K562 (cell line): Measurements from ENCODE around the gene MAPKAPK2. TPM values are rescaled to one million over a fixed set of nuclear protein-coding genes. Genes with fewer than 3 reads are reported as not detected.

Source experiments
- ATAC-seq: fragments of 200-7000 bp; cut with Tn5 transposase; 3 replicates; pipeline ENCODE4 v1.9.1; 2020; ENCODE audit warnings: moderate library complexity
- BruUV-seq: library from RNA; stranded (reverse); fragments of 400-500 nt; replicated peaks from 2 replicates; lab custom pipeline; 2021; lab: Mats Ljungman, UMichigan
- CTCF ChIA-PET: fragments of 300-600 bp; formaldehyde crosslinking; extraction: SDS; loops from one replicate; lab custom pipeline; 2021; ENCODE audit warnings: low intra/inter-chr PET ratio; lab: Yijun Ruan, JAX
- POLR2A ChIA-PET: fragments of 300-600, 350-650 bp; sonication (Branson Sonifier 250); formaldehyde crosslinking; extraction: SDS; loops from one replicate; lab custom pipeline; 2021; ENCODE audit warnings: antibody characterized with exemption, inconsistent platforms; lab: Yijun Ruan, JAX
- DNase-seq, 4 experiments: peaks; one replicate each; pipeline versions ENCODE4 v3.0.0 to v3.0.0-alpha.2; 2011 to 2018; ENCODE audit warnings: low spot score in 3 of 4, mixed read lengths in 3 of 4; ENCODE audit errors: extremely low read depth in 1 of 4
- FAIRE-seq: peaks from 2 replicates; lab custom pipeline; 2011; peaks lifted over from hg19 to GRCh38; lab: Jason Lieb, UNC
- H2AFZ ChIP-seq: 2 replicates; pipeline ENCODE4 v1.6.0; 2011; ENCODE audit warnings: low read depth, low read length, control low read depth, inconsistent platforms
- H3K27ac ChIP-seq: fragments of 200-600 bp; 3 replicates; pipeline ENCODE4 v1.8.0; 2011; ENCODE audit warnings: low read depth, mild to moderate bottlenecking, control low read depth, inconsistent platforms, low read length, moderate library complexity, mixed read lengths; ENCODE audit errors: extremely low read depth
- H3K27me3 ChIP-seq, 2 experiments: fragments of 300-600 bp in 1 of 2; 2 replicates in 1 of 2; 3 replicates in 1 of 2; pipeline versions ENCODE4 v1.6.0 to v1.8.0; 2011; ENCODE audit warnings: inconsistent platforms in 2 of 2, low read length in 2 of 2, mild to moderate bottlenecking in 1 of 2, mixed read lengths in 1 of 2, moderate library complexity in 1 of 2; ENCODE audit not compliant: control insufficient read depth in 2 of 2, insufficient read depth in 2 of 2
- H3K36me3 ChIP-seq: fragments of 300-600 bp; 3 replicates; pipeline ENCODE4 v1.8.0; 2011; ENCODE audit warnings: mild to moderate bottlenecking, low read length, inconsistent platforms; ENCODE audit not compliant: control insufficient read depth, insufficient read depth
- H3K4me1 ChIP-seq, 2 experiments: fragments of 200-600 bp in 1 of 2; replicated peaks in 1 of 2; 2 replicates in 1 of 2; 3 replicates in 1 of 2; pipeline versions ENCODE4 v1.5.1 to v1.8.0; 2011; ENCODE audit warnings: inconsistent platforms in 2 of 2, low read length in 2 of 2, mild to moderate bottlenecking in 1 of 2, mixed read lengths in 1 of 2, moderate library complexity in 1 of 2; ENCODE audit not compliant: control insufficient read depth in 2 of 2, insufficient read depth in 2 of 2
- H3K4me2 ChIP-seq: 2 replicates; pipeline ENCODE4 v1.6.1; 2011; ENCODE audit warnings: low read length, control low read depth, inconsistent platforms, mixed read lengths; ENCODE audit not compliant: insufficient read depth
- H3K4me3 ChIP-seq: fragments of 200-600 bp; sonication (generic), shearing (Covaris generic); 2 replicates; pipeline ENCODE4 v1.5.1; 2016; ENCODE audit warnings: control low read depth, inconsistent platforms
- H3K79me2 ChIP-seq: fragments of 200-600 bp; 3 replicates; pipeline ENCODE4 v1.8.0; 2011; ENCODE audit warnings: low read length, inconsistent platforms; ENCODE audit not compliant: control insufficient read depth, insufficient read depth
- H3K9ac ChIP-seq, 2 experiments: 2 replicates each; pipeline versions ENCODE4 v1.6.0 to v1.6.1; 2011; ENCODE audit warnings: low read depth in 2 of 2, low read length in 2 of 2, control low read depth in 1 of 2, inconsistent platforms in 1 of 2, mild to moderate bottlenecking in 1 of 2, mixed read lengths in 1 of 2; ENCODE audit not compliant: insufficient read depth in 1 of 2
- H3K9me1 ChIP-seq: one replicate; pipeline ENCODE4 v1.6.0; 2011; ENCODE audit warnings: inconsistent platforms, mild to moderate bottlenecking, low read length, moderate library complexity; ENCODE audit not compliant: control insufficient read depth, insufficient read depth
- H3K9me3 ChIP-seq: replicated peaks from 2 replicates; pipeline ENCODE4 v1.5.1; 2011; ENCODE audit warnings: low read depth, low read length, inconsistent platforms; ENCODE audit not compliant: control insufficient read depth, insufficient read depth
- H4K20me1 ChIP-seq: replicated peaks from 2 replicates; pipeline ENCODE4 v1.6.1; 2011; ENCODE audit warnings: low read length, inconsistent platforms, mixed read lengths; ENCODE audit not compliant: control insufficient read depth, insufficient read depth
- ATF1 ChIP-seq, 2 experiments: fragments of 450-650 bp in 1 of 2; IDR thresholded peaks; 2 replicates each; pipeline ENCODE4 v1.6.1; 2016; ENCODE audit warnings: missing compliant biosample characterization in 1 of 2, missing genetic modification characterization in 1 of 2
- CBX3 ChIP-seq, 2 experiments: IDR thresholded peaks; 1 replicate in 1 of 2; 2 replicates in 1 of 2; pipeline ENCODE4 v1.6.1; 2012; ENCODE audit warnings: inconsistent platforms in 2 of 2, low read length in 2 of 2, borderline replicate concordance in 1 of 2, control low read depth in 1 of 2
- GABPB1 ChIP-seq: sonication (generic); formaldehyde crosslinking; IDR thresholded peaks from 2 replicates; pipeline ENCODE4 v1.8.0; 2022; ENCODE audit warnings: mild to moderate bottlenecking, missing genetic modification reagents
- MAFG ChIP-seq: fragments of 450-650 bp; conservative IDR thresholded peaks from 2 replicates; pipeline ENCODE4 v1.6.1; 2016; ENCODE audit warnings: missing genetic modification characterization, missing compliant biosample characterization
- TAL1 ChIP-seq: fragments of 450-650 bp; IDR thresholded peaks from 2 replicates; pipeline ENCODE4 v1.6.1; 2016; ENCODE audit warnings: mild to moderate bottlenecking
- TEAD2 ChIP-seq: fragments of 450-650 bp; IDR thresholded peaks from 2 replicates; pipeline ENCODE4 v1.6.1; 2016; ENCODE audit warnings: missing genetic modification characterization, control low read depth, missing compliant biosample characterization
- ZBTB43 ChIP-seq: sonication (generic); formaldehyde crosslinking; IDR thresholded peaks from 2 replicates; pipeline ENCODE4 v1.8.0; 2023; ENCODE audit warnings: mild to moderate bottlenecking, missing genetic modification reagents
- ZNF282 ChIP-seq: sonication (generic); formaldehyde crosslinking; IDR thresholded peaks from 2 replicates; pipeline ENCODE4 v1.8.1; 2023; ENCODE audit warnings: missing genetic modification reagents
- ZNF311 ChIP-seq: fragments of 250-450 bp; sonication (Bioruptor Pico); IDR thresholded peaks from 2 replicates; pipeline ENCODE4 v1.4.0; 2020; ENCODE audit warnings: mild to moderate bottlenecking, moderate library complexity
- ZNF316 ChIP-seq: fragments of 450-650 bp; IDR thresholded peaks from 2 replicates; pipeline ENCODE4 v1.6.1; 2016
- ZNF57 ChIP-seq: fragments of 450-650 bp; formaldehyde crosslinking; IDR thresholded peaks from 2 replicates; pipeline ENCODE4 v1.4.0; 2020; ENCODE audit warnings: mild to moderate bottlenecking, moderate library complexity
- WGBS: fragments of 100-300 bp; shearing (Covaris generic); methylation state at CpG from one replicate; pipeline ENCODE4 v1.1.6; 2016; ENCODE audit warnings: low coverage, mixed read lengths; ENCODE audit not compliant: insufficient coverage; ENCODE audit errors: missing lambda C conversion rate; 5-methylcytosine and 5-hydroxymethylcytosine counted together
- in situ Hi-C: fragments of 300-500 bp; cut with MboI; formaldehyde crosslinking; loops from 4 replicates; pipeline ENCODE4 v1.15.0; 2018; ENCODE audit warnings: inconsistent platforms, mixed read lengths
- intact Hi-C: fragments of 100-400 bp; cut with micrococcal nuclease; formaldehyde crosslinking; loops from 2 replicates; pipeline ENCODE4 v1.14.2; 2022
- polyA plus RNA-seq, 8 experiments: library from polyadenylated mRNA; depleted of rRNA in 4 of 8; stranded (reverse) in 5 of 8; unstranded in 3 of 8; fragments of >200 nt; fragmentation: Nextera tagmentation in 2 of 8; fragmentation: Illumina TruSeq in 1 of 8; extraction: Ambion mirVana in 2 of 8; extraction: Trizol in 1 of 8; gene quantifications; 2 replicates each; pipeline versions ENCODE4 v1.2.1 to v1.2.3, GENCODE V29; 2011 to 2014; ENCODE audit warnings: inconsistent platforms in 1 of 8, missing spikeins in 1 of 8
- total RNA-seq, 7 experiments: library from RNA; depleted of rRNA in 6 of 7; stranded (reverse); fragments of >200 nt in 6 of 7; fragmentation: Illumina TruSeq in 2 of 7; extraction: Trizol in 2 of 7; gene quantifications; 2 replicates each; pipeline versions ENCODE4 v1.2.1 to v1.2.3, GENCODE V29; 2011 to 2021; ENCODE audit warnings: low replicate concordance in 1 of 7
- TF ChIP-seq, protein P1 (sequence below): fragments of 200-400 bp; formaldehyde crosslinking; IDR thresholded peaks from 2 replicates; pipeline ENCODE4 v1.6.1; 2017; ENCODE audit warnings: mild to moderate bottlenecking, low read depth, low read length, moderate library complexity
- TF ChIP-seq, protein P2 (sequence below): fragments of 200-800 bp; sonication (Bioruptor generic); IDR thresholded peaks from 2 replicates; pipeline ENCODE4 v1.6.1; 2017; ENCODE audit warnings: missing genetic modification characterization, missing compliant biosample characterization

Gene MAPKAPK2
- total and polyA plus RNA-seq, 9 of the 15 experiments (the other 6 are each of a cell fraction or from before 2014, with no cell fraction given), result 0.63 to 94.2 (median 52.1) TPM

DNA sequence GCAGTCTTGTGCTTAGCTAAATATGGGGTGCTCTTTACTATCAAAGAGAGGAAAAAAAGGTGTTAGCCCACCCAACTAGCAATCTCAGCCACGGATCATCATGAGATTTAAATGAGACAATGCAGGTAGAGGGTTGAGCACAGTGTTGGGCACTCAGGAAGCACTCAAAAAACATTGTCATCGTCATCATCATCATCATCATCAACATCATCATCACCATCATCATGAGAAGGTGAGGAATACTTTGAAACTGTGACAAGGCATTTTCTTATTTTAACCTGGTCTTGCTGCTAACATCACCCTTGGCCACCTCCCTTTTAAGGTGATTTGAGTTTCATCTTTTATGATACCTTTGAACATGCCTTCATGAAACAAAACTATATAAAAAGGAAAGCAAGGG is 3.3 kb upstream of the MAPKAPK2 start:
- CTCF ChIA-PET, result no interaction called here
- 42% methylated on average over 2 of the region's 2 CpGs for WGBS

More for the DNA sequence above, 3.3 kb upstream of the MAPKAPK2 start:
- Histone ChIP-seq H3K4me2 (no peak overlapping the region), H3K9ac (no peak overlapping the region), H3K4me3 (no peak overlapping the region), H3K79me2 (peaks cover 12% of the 10 kb centered on the region), H3K27me3 (no peaks in the 10 kb centered on the region; a peak in 1 of 5 replicates), H3K9me1 (peaks cover 3% of the 10 kb centered on the region), H3K27ac (no peak overlapping the region), H2AFZ (no peak overlapping the region), H3K36me3 (no peaks in the 10 kb centered on the region), H3K4me1 (peaks cover 26 to 45% of the 10 kb centered on the region in 2 experiments), H3K9me3 (no peaks in the 10 kb centered on the region), H4K20me1 (no peaks in the 10 kb centered on the region; the same call in 1 of the 2 replicates)
- in situ Hi-C loops, result no loop called here
- intact Hi-C loops, result no loop called here
- ATAC-seq (no peak), FAIRE-seq (peak; percentile 29), DNase-seq (no peak)
- BruUV-seq, result no TSS peak
- TF ChIP-seq, protein P1, sequence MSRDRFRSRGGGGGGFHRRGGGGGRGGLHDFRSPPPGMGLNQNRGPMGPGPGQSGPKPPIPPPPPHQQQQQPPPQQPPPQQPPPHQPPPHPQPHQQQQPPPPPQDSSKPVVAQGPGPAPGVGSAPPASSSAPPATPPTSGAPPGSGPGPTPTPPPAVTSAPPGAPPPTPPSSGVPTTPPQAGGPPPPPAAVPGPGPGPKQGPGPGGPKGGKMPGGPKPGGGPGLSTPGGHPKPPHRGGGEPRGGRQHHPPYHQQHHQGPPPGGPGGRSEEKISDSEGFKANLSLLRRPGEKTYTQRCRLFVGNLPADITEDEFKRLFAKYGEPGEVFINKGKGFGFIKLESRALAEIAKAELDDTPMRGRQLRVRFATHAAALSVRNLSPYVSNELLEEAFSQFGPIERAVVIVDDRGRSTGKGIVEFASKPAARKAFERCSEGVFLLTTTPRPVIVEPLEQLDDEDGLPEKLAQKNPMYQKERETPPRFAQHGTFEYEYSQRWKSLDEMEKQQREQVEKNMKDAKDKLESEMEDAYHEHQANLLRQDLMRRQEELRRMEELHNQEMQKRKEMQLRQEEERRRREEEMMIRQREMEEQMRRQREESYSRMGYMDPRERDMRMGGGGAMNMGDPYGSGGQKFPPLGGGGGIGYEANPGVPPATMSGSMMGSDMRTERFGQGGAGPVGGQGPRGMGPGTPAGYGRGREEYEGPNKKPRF, result no peak
- 0 out of 2 replicates have a peak, but pooled peaks have one; percentile 4 for TF ChIP-seq MAFG
- TF ChIP-seq ZNF316, result 0 out of 2 replicates have a peak, but pooled peaks have one; percentile 9
- no peak for TF ChIP-seq ZNF282
- no peak for TF ChIP-seq ZBTB43
- no peak for TF ChIP-seq TEAD2 (tag)
- TF ChIP-seq CBX3 (IDR thresholded peaks at IDR 0.05; ENCODE audit: borderline replicate concordance in 1 of 2, low read length in 2 of 2), result no peak
- no peak for TF ChIP-seq GABPB1 (CRISPR knock-in tag)
- TF ChIP-seq TAL1, result no peak
- 0 out of 2 replicates have a peak, but pooled peaks have one; percentile 37 for TF ChIP-seq ZNF311 (CRISPR knock-in tag)
- TF ChIP-seq, protein P2, sequence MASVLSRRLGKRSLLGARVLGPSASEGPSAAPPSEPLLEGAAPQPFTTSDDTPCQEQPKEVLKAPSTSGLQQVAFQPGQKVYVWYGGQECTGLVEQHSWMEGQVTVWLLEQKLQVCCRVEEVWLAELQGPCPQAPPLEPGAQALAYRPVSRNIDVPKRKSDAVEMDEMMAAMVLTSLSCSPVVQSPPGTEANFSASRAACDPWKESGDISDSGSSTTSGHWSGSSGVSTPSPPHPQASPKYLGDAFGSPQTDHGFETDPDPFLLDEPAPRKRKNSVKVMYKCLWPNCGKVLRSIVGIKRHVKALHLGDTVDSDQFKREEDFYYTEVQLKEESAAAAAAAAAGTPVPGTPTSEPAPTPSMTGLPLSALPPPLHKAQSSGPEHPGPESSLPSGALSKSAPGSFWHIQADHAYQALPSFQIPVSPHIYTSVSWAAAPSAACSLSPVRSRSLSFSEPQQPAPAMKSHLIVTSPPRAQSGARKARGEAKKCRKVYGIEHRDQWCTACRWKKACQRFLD (CRISPR knock-in tag), result 0 out of 2 replicates have a peak, but pooled peaks have one; percentile 35
- TF ChIP-seq ZNF57 (CRISPR knock-in tag), result no peak
- no peak for TF ChIP-seq ATF1 (CRISPR knock-in tag; IDR thresholded peaks at IDR 0.05)
- TF ChIP-seq ATF1 (tag; IDR thresholded peaks at IDR 0.05), result peak; percentile 20; the same call in 1 of the 2 replicates
- POLR2A ChIA-PET, result interaction anchor here (1.4 kb wide), 1 partner anchor 19 kb away, joined by 5 read pairs; no protein-coding TSS in a partner anchor
